ENCODE measurements around the gene LRIG1. TPM values are rescaled to one million over a fixed set of nuclear protein-coding genes. Genes with fewer than 3 reads are reported as not detected.

The LRIG1 gene
- total RNA-seq, 1 donor: 14.1 TPM

DNA sequence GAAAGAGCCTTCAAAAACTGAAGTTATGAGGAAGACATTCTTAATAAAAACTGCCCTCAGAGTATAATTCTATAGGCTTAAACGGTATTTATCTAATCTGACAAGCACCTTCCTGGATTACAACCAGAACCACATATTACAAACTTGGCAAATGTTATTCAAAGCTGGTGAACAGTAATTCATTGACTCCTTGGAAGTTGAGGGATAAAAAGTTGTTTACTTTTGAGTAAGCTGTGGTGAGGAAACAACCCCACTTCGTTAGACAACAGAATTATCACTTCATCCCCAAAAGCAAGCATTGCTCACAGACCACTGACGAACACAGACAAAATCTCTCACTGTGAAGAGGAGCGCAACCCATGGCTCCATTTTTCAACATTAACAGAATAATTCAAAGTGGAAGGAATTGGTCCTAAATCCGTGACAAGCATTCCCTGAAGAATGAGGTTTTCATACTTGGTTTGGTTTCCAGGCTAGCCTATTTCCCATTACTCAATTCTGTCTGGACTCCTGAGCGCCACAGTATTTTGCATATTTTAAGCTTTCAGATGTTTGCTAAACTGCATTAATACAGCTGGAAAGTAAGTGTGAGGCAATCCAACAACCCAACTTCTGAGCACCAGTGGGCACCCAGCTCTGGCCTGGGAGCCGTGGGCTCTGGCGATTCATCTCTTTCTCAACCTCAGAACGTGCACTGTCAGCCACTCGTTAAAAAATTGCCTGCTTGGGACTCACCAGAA lies 32.7 kb downstream of the LRIG1 start:
- Histone ChIP-seq H3K4me2 (ENCODE audit: insufficient read depth, low read length) (peak overlapping the region; percentile 71), H3K27me3 (ENCODE audit: insufficient read depth, low read length) (no peaks in the 10 kb centered on the region), H3K4me3 (ENCODE audit: insufficient read depth, low read length) (peak overlapping the region; percentile 33), H3K9me3 (ENCODE audit: low read depth, low read length) (no peaks in the 10 kb centered on the region), H3K36me3 (ENCODE audit: insufficient read depth, low read length) (no peaks in the 10 kb centered on the region), H2AFZ (ENCODE audit: low read length) (peak overlapping the region; percentile 47), H3K4me1 (ENCODE audit: insufficient read depth, low read length) (peaks cover 34% of the 10 kb centered on the region), H3K79me2 (ENCODE audit: insufficient read depth, low read length) (no peaks in the 10 kb centered on the region), H3K27ac (ENCODE audit: low read depth, low read length) (peak overlapping the region; percentile 74), H4K20me1 (ENCODE audit: insufficient read depth, low read length) (no peaks in the 10 kb centered on the region)
- no peak for DNase-seq (ENCODE audit: insufficient read length, low spot score, missing footprints)
- TF ChIP-seq CTCF (IDR thresholded peaks at IDR 0.05; ENCODE audit: extremely low read depth, low read depth, low read length): no peak

DNA sequence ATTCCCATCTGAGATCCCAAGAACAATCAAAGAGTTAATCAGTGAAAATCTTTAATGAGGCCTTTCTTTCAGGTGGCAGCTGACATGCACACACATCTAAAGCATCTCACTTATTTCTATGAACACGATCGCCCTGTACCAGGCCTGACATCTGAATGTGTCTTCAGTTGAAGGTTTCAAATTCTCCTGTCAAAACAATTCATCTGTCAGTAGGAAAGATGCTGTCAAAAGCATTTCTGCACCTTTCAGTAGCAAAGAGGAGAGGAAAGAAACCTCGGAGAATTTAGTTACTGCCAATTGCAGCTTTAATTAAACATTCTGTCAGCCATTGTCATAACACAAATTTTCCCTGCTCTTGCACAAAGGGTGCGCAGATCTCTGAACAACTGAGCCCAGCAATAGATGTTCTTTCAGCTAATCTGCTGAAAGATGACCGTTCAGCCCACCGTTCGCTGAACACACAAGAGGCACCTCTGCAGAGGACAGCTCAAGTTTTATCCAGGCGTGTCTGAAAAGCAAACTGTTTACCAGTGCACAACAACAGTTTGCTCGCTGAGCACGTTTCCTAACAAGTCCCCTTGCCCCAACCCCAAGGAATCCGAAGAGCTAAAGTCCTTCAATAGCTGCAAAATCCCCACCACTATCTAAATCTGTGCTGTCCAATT lies 34.1 kb downstream of the LRIG1 start:
- H2AFZ ChIP-seq (ENCODE audit: low read length): no peak overlapping the region

GRCh38 chr3:66465587-66465986 lies 35.2 kb downstream of the LRIG1 start:
- Histone ChIP-seq H4K20me1 (ENCODE audit: insufficient read depth, low read length) (no peaks in the 10 kb centered on the region), H3K27me3 (ENCODE audit: insufficient read depth, low read length) (no peaks in the 10 kb centered on the region), H3K4me2 (ENCODE audit: insufficient read depth, low read length) (no peak overlapping the region), H2AFZ (ENCODE audit: low read length) (no peak overlapping the region), H3K79me2 (ENCODE audit: insufficient read depth, low read length) (no peaks in the 10 kb centered on the region), H3K9me3 (ENCODE audit: low read depth, low read length) (no peaks in the 10 kb centered on the region), H3K4me1 (ENCODE audit: insufficient read depth, low read length) (peaks cover 28% of the 10 kb centered on the region), H3K36me3 (ENCODE audit: insufficient read depth, low read length) (no peaks in the 10 kb centered on the region), H3K27ac (ENCODE audit: low read depth, low read length) (no peak overlapping the region), H3K4me3 (ENCODE audit: insufficient read depth, low read length) (no peak overlapping the region)
- TF ChIP-seq CTCF (IDR thresholded peaks at IDR 0.05; ENCODE audit: extremely low read depth, low read depth, low read length): no peak
- no peak for DNase-seq (ENCODE audit: insufficient read length, low spot score, missing footprints)

More for the DNA sequence above, 34.1 kb downstream of the LRIG1 start:
- TF ChIP-seq CTCF (IDR thresholded peaks at IDR 0.05; ENCODE audit: extremely low read depth, low read depth, low read length): no peak
- no peaks in the 10 kb centered on the region for H3K9me3 ChIP-seq (ENCODE audit: low read depth, low read length)
- H3K27ac ChIP-seq (ENCODE audit: low read depth, low read length): no peak overlapping the region
- no peaks in the 10 kb centered on the region for H3K27me3 ChIP-seq (ENCODE audit: insufficient read depth, low read length)
- H3K36me3 ChIP-seq (ENCODE audit: insufficient read depth, low read length): no peaks in the 10 kb centered on the region
- H4K20me1 ChIP-seq (ENCODE audit: insufficient read depth, low read length): no peaks in the 10 kb centered on the region
- H3K79me2 ChIP-seq (ENCODE audit: insufficient read depth, low read length): no peaks in the 10 kb centered on the region
- H3K4me1 ChIP-seq (ENCODE audit: insufficient read depth, low read length): peaks cover 28% of the 10 kb centered on the region
- no peak overlapping the region for H3K4me3 ChIP-seq (ENCODE audit: insufficient read depth, low read length)
- H3K4me2 ChIP-seq (ENCODE audit: insufficient read depth, low read length): no peak overlapping the region
- DNase-seq (ENCODE audit: insufficient read length, low spot score, missing footprints): no peak

- Histone ChIP-seq H3K27me3 (ENCODE audit: insufficient read depth, low read length) (no peaks in the 10 kb centered on the region), H4K20me1 (ENCODE audit: insufficient read depth, low read length) (no peaks in the 10 kb centered on the region), H2AFZ (ENCODE audit: low read length) (no peak overlapping the region), H3K9me3 (ENCODE audit: low read depth, low read length) (no peaks in the 10 kb centered on the region), H3K27ac (ENCODE audit: low read depth, low read length) (no peak overlapping the region), H3K36me3 (ENCODE audit: insufficient read depth, low read length) (no peaks in the 10 kb centered on the region), H3K4me3 (ENCODE audit: insufficient read depth, low read length) (no peak overlapping the region), H3K4me2 (ENCODE audit: insufficient read depth, low read length) (no peak overlapping the region), H3K4me1 (ENCODE audit: insufficient read depth, low read length) (peaks cover 28% of the 10 kb centered on the region), H3K79me2 (ENCODE audit: insufficient read depth, low read length) (no peaks in the 10 kb centered on the region)
- TF ChIP-seq CTCF (IDR thresholded peaks at IDR 0.05; ENCODE audit: extremely low read depth, low read depth, low read length): no peak
- no peak for DNase-seq (ENCODE audit: insufficient read length, low spot score, missing footprints)
Observed at GRCh38 chr3:66465034-66465433, 35.8 kb downstream of the LRIG1 start.

All from osteoblast (primary cell).